ENCODE data around the gene AMFR.

GRCh38 chr16:56384074-56384721, 41.1 kb downstream of the AMFR start:
- TF ChIP-seq POLR2A (IDR thresholded peaks at IDR 0.05) = no peak
- TF ChIP-seq CTCF (IDR thresholded peaks at IDR 0.05) = no peak
